ENCODE data around the gene EIPR1. TPM values are rescaled to one million over a fixed set of nuclear protein-coding genes. Genes with fewer than 3 reads are reported as not detected.

EIPR1 gene
- total RNA-seq, 1 experiment from 2014 or later = 40.4 TPM

GRCh38 chr2:3319134-3319533 lies 58.5 kb downstream of the EIPR1 start:
- no peak for DNase-seq
- intact Hi-C loops (cut with micrococcal nuclease; ENCODE audit: unreplicated experiment) = no loop called here
- BruUV-seq (replicated peaks) = no TSS peak
- Histone ChIP-seq H3K27me3 (ENCODE audit: insufficient read depth, low read depth) (no peaks in the 10 kb centered on the region), H3K9me3 (ENCODE audit: insufficient read depth, low read depth) (no peaks in the 10 kb centered on the region), H3K4me3 (no peak overlapping the region), H3K36me3 (ENCODE audit: low read depth) (peaks cover 4% of the 10 kb centered on the region; the same call in 1 of the 2 replicates), H3K79me2 (ENCODE audit: low read depth) (peaks cover 4% of the 10 kb centered on the region; the same call in 1 of the 2 replicates), H3K4me1 (replicated peaks; ENCODE audit: insufficient read depth) (no peaks in the 10 kb centered on the region), H3K27ac (no peak overlapping the region), H4K20me1 (ENCODE audit: insufficient read depth) (peaks cover 25% of the 10 kb centered on the region), H3K4me2 (no peak overlapping the region), H2AFZ (no peak overlapping the region), H3K9me2 (ENCODE audit: insufficient read depth) (no peaks in the 10 kb centered on the region), H3F3A (ENCODE audit: insufficient read depth, low read depth) (peaks cover 5% of the 10 kb centered on the region; the same call in 1 of the 2 replicates)
- POLR2A ChIA-PET (ENCODE audit: unreplicated experiment) = no interaction called here
- TF ChIP-seq EZH2 (IDR thresholded peaks at IDR 0.05; ENCODE audit: low read depth) (no peak), CTCF (conservative IDR thresholded peaks at IDR 0.05) (no peak)
- CTCF ChIA-PET = no interaction called here

GRCh38 chr2:3317871-3318590 lies 59.6 kb downstream of the EIPR1 start:
- H3K9me2 ChIP-seq (ENCODE audit: insufficient read depth) = no peaks in the 10 kb centered on the region
- intact Hi-C loops (cut with micrococcal nuclease; ENCODE audit: unreplicated experiment) = no loop called here
- no peak overlapping the region for H3K4me2 ChIP-seq
- CTCF ChIA-PET = no interaction called here
- TF ChIP-seq EZH2 (IDR thresholded peaks at IDR 0.05; ENCODE audit: low read depth) = no peak
- no peak for TF ChIP-seq CTCF (conservative IDR thresholded peaks at IDR 0.05)
- H3K27me3 ChIP-seq (ENCODE audit: insufficient read depth, low read depth) = no peaks in the 10 kb centered on the region
- BruUV-seq (replicated peaks) = no TSS peak
- H4K20me1 ChIP-seq (ENCODE audit: insufficient read depth) = peaks cover 20% of the 10 kb centered on the region
- no peak overlapping the region for H3K27ac ChIP-seq
- H3K79me2 ChIP-seq (ENCODE audit: low read depth) = peaks cover 4% of the 10 kb centered on the region; the same call in 1 of the 2 replicates
- H3K4me3 ChIP-seq = no peak overlapping the region
- DNase-seq = no peak
- H3F3A ChIP-seq (ENCODE audit: insufficient read depth, low read depth) = peaks cover 5% of the 10 kb centered on the region; the same call in 1 of the 2 replicates
- peaks cover 4% of the 10 kb centered on the region; the same call in 1 of the 2 replicates for H3K36me3 ChIP-seq (ENCODE audit: low read depth)
- H3K9me3 ChIP-seq (ENCODE audit: insufficient read depth, low read depth) = no peaks in the 10 kb centered on the region
- H3K4me1 ChIP-seq (replicated peaks; ENCODE audit: insufficient read depth) = no peaks in the 10 kb centered on the region
- H2AFZ ChIP-seq = no peak overlapping the region
- POLR2A ChIA-PET (ENCODE audit: unreplicated experiment) = no interaction called here

- ChIA-PET CTCF (no interaction called here), POLR2A (ENCODE audit: unreplicated experiment) (no interaction called here)
- peaks cover 4% of the 10 kb centered on the region; the same call in 1 of the 2 replicates for H3K36me3 ChIP-seq (ENCODE audit: low read depth)
Measured at GRCh38 chr2:3317277-3317685, 60.3 kb downstream of the EIPR1 start.

More at GRCh38 chr2:3317277-3317685, 60.3 kb downstream of the EIPR1 start:
- no peaks in the 10 kb centered on the region for H3K4me1 ChIP-seq (replicated peaks; ENCODE audit: insufficient read depth)
- intact Hi-C loops (cut with micrococcal nuclease; ENCODE audit: unreplicated experiment) = no loop called here
- peaks cover 23% of the 10 kb centered on the region for H4K20me1 ChIP-seq (ENCODE audit: insufficient read depth)
- no peaks in the 10 kb centered on the region for H3K27me3 ChIP-seq (ENCODE audit: insufficient read depth, low read depth)
- BruUV-seq (replicated peaks) = no TSS peak
- peaks cover 4% of the 10 kb centered on the region; the same call in 1 of the 2 replicates for H3K79me2 ChIP-seq (ENCODE audit: low read depth)
- no peak overlapping the region for H3K4me3 ChIP-seq
- peaks cover 5% of the 10 kb centered on the region; the same call in 1 of the 2 replicates for H3F3A ChIP-seq (ENCODE audit: insufficient read depth, low read depth)
- no peak for DNase-seq
- no peak for TF ChIP-seq CTCF (conservative IDR thresholded peaks at IDR 0.05)
- TF ChIP-seq EZH2 (IDR thresholded peaks at IDR 0.05; ENCODE audit: low read depth) = no peak
- H2AFZ ChIP-seq = no peak overlapping the region
- H3K27ac ChIP-seq = no peak overlapping the region
- no peaks in the 10 kb centered on the region for H3K9me3 ChIP-seq (ENCODE audit: insufficient read depth, low read depth)
- no peak overlapping the region for H3K4me2 ChIP-seq
- H3K9me2 ChIP-seq (ENCODE audit: insufficient read depth) = no peaks in the 10 kb centered on the region
